IMR-90 (cell line): ENCODE results near the gene SOST. TPM values are rescaled to one million over a fixed set of nuclear protein-coding genes. Genes with fewer than 3 reads are reported as not detected.

ENCODE experiments used
- ATAC-seq: fragments of 200-7000 bp; cut with Tn5 transposase; 2 replicates; pipeline ENCODE4 v1.9.1; 2020; ENCODE audit warnings: low read depth, mild to moderate bottlenecking, moderate library complexity
- BruUV-seq: library from RNA; stranded (reverse); fragments of 400-500 nt; replicated peaks from 2 replicates; lab custom pipeline; 2021; lab: Mats Ljungman, UMichigan
- CTCF ChIA-PET: fragments of 300-600 bp; formaldehyde crosslinking; extraction: SDS; loops from one replicate; lab custom pipeline; 2021; ENCODE audit warnings: antibody characterized with exemption; lab: Yijun Ruan, JAX
- POLR2A ChIA-PET: fragments of 300-600 bp; sonication (Branson Sonifier 250); formaldehyde crosslinking; loops from one replicate; lab custom pipeline; 2022; ENCODE audit warnings: antibody characterized with exemption; ENCODE audit not compliant: unreplicated experiment; lab: Charles Lee
- DNase-seq: peaks from one replicate; pipeline ENCODE4 v3.0.0; 2013
- H2AFZ ChIP-seq: replicated peaks from 2 replicates; pipeline ENCODE3; 2013; ENCODE audit warnings: low read length, mild to moderate bottlenecking; ENCODE audit not compliant: poor library complexity
- H2AK5ac ChIP-seq: 2 replicates; pipeline ENCODE4 v1.6.1; 2013; ENCODE audit warnings: low read depth, low read length, inconsistent platforms
- H2AK9ac ChIP-seq: replicated peaks from 2 replicates; pipeline ENCODE3; 2013; ENCODE audit warnings: mild to moderate bottlenecking, low read depth, low read length, moderate library complexity; ENCODE audit not compliant: poor library complexity
- H2BK120ac ChIP-seq: 2 replicates; pipeline ENCODE4 v1.6.1; 2013; ENCODE audit warnings: low read depth, low read length, inconsistent platforms
- H2BK15ac ChIP-seq: 3 replicates; pipeline ENCODE4 v1.6.1; 2013; ENCODE audit warnings: low read depth, low read length, inconsistent platforms
- H2BK20ac ChIP-seq: 2 replicates; pipeline ENCODE4 v1.6.1; 2013; ENCODE audit warnings: low read depth, mild to moderate bottlenecking, inconsistent platforms, low read length, moderate library complexity
- H2BK5ac ChIP-seq: 2 replicates; pipeline ENCODE4 v1.6.1; 2013; ENCODE audit warnings: mild to moderate bottlenecking, low read depth, low read length, inconsistent platforms; ENCODE audit not compliant: poor library complexity, severe bottlenecking
- H3K14ac ChIP-seq: replicated peaks from 2 replicates; pipeline ENCODE4 v1.6.1; 2013; ENCODE audit warnings: low read depth, low read length, inconsistent platforms
- H3K18ac ChIP-seq: 2 replicates; pipeline ENCODE4 v1.6.1; 2013; ENCODE audit warnings: low read depth, low read length, control low read depth
- H3K23ac ChIP-seq: 2 replicates; pipeline ENCODE4 v1.6.1; 2013; ENCODE audit warnings: low read depth, low read length, inconsistent platforms
- H3K27ac ChIP-seq: 2 replicates; pipeline ENCODE4 v1.5.1; 2013; ENCODE audit warnings: mild to moderate bottlenecking, control low read depth, low read length; ENCODE audit not compliant: insufficient read depth
- H3K27me3 ChIP-seq: 2 replicates; pipeline ENCODE4 v1.6.1; 2013; ENCODE audit warnings: low read length; ENCODE audit not compliant: control insufficient read depth, insufficient read depth
- H3K36me3 ChIP-seq: 2 replicates; pipeline ENCODE4 v1.6.1; 2013; ENCODE audit warnings: low read length, mixed read lengths; ENCODE audit not compliant: control insufficient read depth, insufficient read depth
- H3K4ac ChIP-seq: 2 replicates; pipeline ENCODE4 v1.6.1; 2013; ENCODE audit warnings: low read depth, low read length, inconsistent platforms
- H3K4me1 ChIP-seq: 2 replicates; pipeline ENCODE4 v1.6.1; 2013; ENCODE audit warnings: low read length, mixed read lengths; ENCODE audit not compliant: control insufficient read depth, insufficient read depth
- H3K4me2 ChIP-seq: 2 replicates; pipeline ENCODE4 v1.6.1; 2013; ENCODE audit warnings: low read depth, mild to moderate bottlenecking, control low read depth, low read length, moderate library complexity
- H3K4me3 ChIP-seq: 2 replicates; pipeline ENCODE4 v1.5.1; 2013; ENCODE audit warnings: low read depth, mild to moderate bottlenecking, control low read depth, low read length, moderate library complexity; ENCODE audit not compliant: insufficient read depth
- H3K56ac ChIP-seq: 2 replicates; pipeline ENCODE4 v1.6.1; 2013; ENCODE audit warnings: low read length, inconsistent platforms; ENCODE audit not compliant: insufficient read depth; ENCODE audit errors: extremely low read depth
- H3K79me1 ChIP-seq, 2 experiments: 2 replicates each; pipeline ENCODE4 v1.6.1; 2013; ENCODE audit warnings: low read length in 2 of 2, inconsistent platforms in 1 of 2, low read depth in 1 of 2
- H3K9ac ChIP-seq: 2 replicates; pipeline ENCODE4 v1.6.1; 2013; ENCODE audit warnings: low read depth, low read length, control low read depth
- H3K9me1 ChIP-seq: 2 replicates; pipeline ENCODE4 v1.6.1; 2013; ENCODE audit warnings: low read length, inconsistent platforms; ENCODE audit not compliant: insufficient read depth
- H3K9me3 ChIP-seq: 2 replicates; pipeline ENCODE4 v1.6.1; 2013; ENCODE audit warnings: low read length; ENCODE audit not compliant: control insufficient read depth, insufficient read depth
- H4K20me1 ChIP-seq: 2 replicates; pipeline ENCODE4 v1.6.1; 2013; ENCODE audit warnings: low read length, inconsistent platforms; ENCODE audit not compliant: insufficient read depth
- H4K5ac ChIP-seq: 2 replicates; pipeline ENCODE4 v1.6.1; 2013; ENCODE audit warnings: mild to moderate bottlenecking, low read depth, low read length, control low read depth
- H4K8ac ChIP-seq, 2 experiments: 2 replicates each; pipeline ENCODE4 v1.6.1; 2013; ENCODE audit warnings: low read depth in 2 of 2, low read length in 2 of 2, control low read depth in 1 of 2, inconsistent platforms in 1 of 2
- H4K91ac ChIP-seq: 2 replicates; pipeline ENCODE4 v1.6.1; 2013; ENCODE audit warnings: low read depth, low read length, inconsistent platforms; ENCODE audit not compliant: insufficient read depth
- CHD1 ChIP-seq: IDR thresholded peaks from 2 replicates; pipeline ENCODE4 v1.6.1; 2012; ENCODE audit warnings: low read depth, low read length, improper control_type of control experiment
- MAFK ChIP-seq: IDR thresholded peaks from 2 replicates; pipeline ENCODE4 v1.6.1; 2012; ENCODE audit warnings: low read depth, low read length, improper control_type of control experiment
- MXI1 ChIP-seq: IDR thresholded peaks from 2 replicates; pipeline ENCODE4 v1.6.1; 2012; ENCODE audit warnings: low read depth, mild to moderate bottlenecking, low read length, moderate library complexity, borderline replicate concordance
- NFE2L2 ChIP-seq: fragments of 150-350 bp; IDR thresholded peaks from 2 replicates; pipeline ENCODE4 v1.6.1; 2016; ENCODE audit warnings: low read depth, mild to moderate bottlenecking, low read length
- WGBS, 2 experiments: methylation state at CpG; one replicate each; pipeline versions ENCODE4 v1.1.5 to v1.1.7; 2013; ENCODE audit warnings: missing lambda C conversion rate in 2 of 2; ENCODE audit not compliant: insufficient read length in 1 of 2; ENCODE audit errors: extremely low coverage in 2 of 2; 5-methylcytosine and 5-hydroxymethylcytosine counted together
- dilution Hi-C: fragments of 300-500 bp; cut with HindIII; formaldehyde crosslinking; loops from one replicate; pipeline ENCODE4 v1.14.3; 2018; ENCODE audit warnings: low sequenced_read_pairs; ENCODE audit not compliant: unreplicated experiment
- in situ Hi-C: fragments of 300-500 bp; cut with MboI; formaldehyde crosslinking; loops from 3 replicates; pipeline ENCODE4 v1.14.3; 2019; ENCODE audit warnings: low sequenced_read_pairs, inconsistent platforms, mixed read lengths
- intact Hi-C: fragments of 100-400 bp; cut with micrococcal nuclease; formaldehyde crosslinking; loops from 2 replicates; pipeline ENCODE4 v1.10.0; 2022
- polyA plus RNA-seq, 3 experiments: library from polyadenylated mRNA; depleted of rRNA; stranded (reverse); fragments of >200 nt; gene quantifications; 2 replicates each; pipeline ENCODE4 v1.2.3, GENCODE V29; 2012; ENCODE audit warnings: low replicate concordance in 1 of 3
- total RNA-seq: library from RNA; depleted of rRNA; stranded (reverse); fragments of >200 nt; gene quantifications from 2 replicates; pipeline ENCODE4 v1.2.3, GENCODE V29; 2012
- TF ChIP-seq, protein P1 (sequence below): fragments of 150-350 bp; IDR thresholded peaks from 2 replicates; pipeline ENCODE4 v1.6.1; 2016; ENCODE audit warnings: low read depth, mild to moderate bottlenecking, low read length, moderate library complexity, borderline replicate concordance
- TF ChIP-seq, protein P2 (sequence below): fragments of 150-350 bp; IDR thresholded peaks from 2 replicates; pipeline ENCODE4 v1.6.1; 2017; ENCODE audit warnings: mild to moderate bottlenecking, antibody characterized with exemption, low read length, low read depth

Gene SOST
- total and polyA plus RNA-seq, 2 of the 4 experiments (the other 2 are of a cell fraction) = not detected

DNA sequence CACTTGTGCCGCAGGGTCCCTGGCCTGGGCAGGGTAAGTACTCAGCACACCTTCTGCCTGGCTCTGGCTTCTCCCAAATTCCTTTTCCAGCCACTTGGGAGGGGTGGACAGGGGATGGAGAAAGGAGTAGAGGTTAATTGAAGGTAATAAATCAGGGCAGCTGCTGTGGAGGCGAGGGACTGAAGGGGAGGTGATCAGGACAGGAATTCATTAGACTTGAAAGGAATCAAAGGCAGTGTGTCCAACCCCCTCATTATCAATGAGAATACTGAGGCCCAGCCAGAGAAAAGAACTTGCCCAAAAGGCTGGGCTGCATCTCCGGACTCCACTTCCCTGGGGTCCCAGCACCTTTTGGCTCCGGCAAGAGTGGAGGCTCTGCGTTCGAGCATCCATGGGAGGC lies 2.4 kb downstream of the SOST start:
- TF ChIP-seq CHD1 = no peak
- TF ChIP-seq MAFK = no peak
- TF ChIP-seq, protein P1, sequence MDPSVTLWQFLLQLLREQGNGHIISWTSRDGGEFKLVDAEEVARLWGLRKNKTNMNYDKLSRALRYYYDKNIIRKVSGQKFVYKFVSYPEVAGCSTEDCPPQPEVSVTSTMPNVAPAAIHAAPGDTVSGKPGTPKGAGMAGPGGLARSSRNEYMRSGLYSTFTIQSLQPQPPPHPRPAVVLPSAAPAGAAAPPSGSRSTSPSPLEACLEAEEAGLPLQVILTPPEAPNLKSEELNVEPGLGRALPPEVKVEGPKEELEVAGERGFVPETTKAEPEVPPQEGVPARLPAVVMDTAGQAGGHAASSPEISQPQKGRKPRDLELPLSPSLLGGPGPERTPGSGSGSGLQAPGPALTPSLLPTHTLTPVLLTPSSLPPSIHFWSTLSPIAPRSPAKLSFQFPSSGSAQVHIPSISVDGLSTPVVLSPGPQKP = no peak
- TF ChIP-seq NFE2L2 = no peak
- no peak for TF ChIP-seq MXI1
- TF ChIP-seq, protein P2, sequence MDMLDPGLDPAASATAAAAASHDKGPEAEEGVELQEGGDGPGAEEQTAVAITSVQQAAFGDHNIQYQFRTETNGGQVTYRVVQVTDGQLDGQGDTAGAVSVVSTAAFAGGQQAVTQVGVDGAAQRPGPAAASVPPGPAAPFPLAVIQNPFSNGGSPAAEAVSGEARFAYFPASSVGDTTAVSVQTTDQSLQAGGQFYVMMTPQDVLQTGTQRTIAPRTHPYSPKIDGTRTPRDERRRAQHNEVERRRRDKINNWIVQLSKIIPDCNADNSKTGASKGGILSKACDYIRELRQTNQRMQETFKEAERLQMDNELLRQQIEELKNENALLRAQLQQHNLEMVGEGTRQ = no peak
- Histone ChIP-seq H2BK120ac (no peak overlapping the region), H3K9ac (no peak overlapping the region), H2BK15ac (no peak overlapping the region), H3K27ac (no peak overlapping the region), H3K23ac (no peak overlapping the region), H2AK5ac (no peak overlapping the region), H3K79me1 (no peaks in the 10 kb centered on the region), H3K4me2 (no peak overlapping the region), H3K36me3 (no peaks in the 10 kb centered on the region), H3K4ac (no peak overlapping the region), H4K91ac (no peak overlapping the region), H2BK5ac (no peak overlapping the region), H4K8ac (no peak overlapping the region), H3K27me3 (peaks cover 55% of the 10 kb centered on the region), H4K5ac (no peak overlapping the region), H2AK9ac (no peak overlapping the region), H3K4me3 (no peak overlapping the region), H2BK20ac (no peak overlapping the region), H3K56ac (no peak overlapping the region), H3K9me3 (no peaks in the 10 kb centered on the region), H2AFZ (no peak overlapping the region), H3K14ac (no peak overlapping the region), H3K18ac (no peak overlapping the region), H3K4me1 (no peaks in the 10 kb centered on the region), H3K9me1 (0 out of 2 replicates have a peak, but pooled peaks cover 4% of the 10 kb centered on the region), H4K20me1 (no peaks in the 10 kb centered on the region)
- in situ Hi-C loops = no loop called here
- ATAC-seq = no peak
- dilution Hi-C loops = no loop called here
- 80% methylated on average over 2 of the region's 6 CpGs; no CpG with 5 or more reads in 1 of the 2 experiments for WGBS, 2 experiments
- ChIA-PET POLR2A (no interaction called here), CTCF (interaction anchor here (1.0 to 1.1 kb wide), 2 partner anchors 61 to 64 kb away, joined by 3 to 5 read pairs; no protein-coding TSS in a partner anchor)
- intact Hi-C loops = no loop called here
- no TSS peak for BruUV-seq
- no peak for DNase-seq
